ENCODE measurements around the gene EPC2. TPM values are rescaled to one million over a fixed set of nuclear protein-coding genes. Genes with fewer than 3 reads are reported as not detected.
"Not testable (repeated sequence)": the region's sequence is repeated elsewhere in the genome, so short reads cannot be mapped to it uniquely, and the experiment has no call there.

Gene EPC2
- total RNA-seq, 1 donor from 2014 or later: 24.2 TPM

GRCh38 chr2:148770047-148770446, 125.5 kb downstream of the EPC2 start:
- DNase-seq (no peak), ATAC-seq (no peak)
- intact Hi-C loops (cut with micrococcal nuclease): no loop called here

- no peak for ATAC-seq
- intact Hi-C loops (cut with micrococcal nuclease): no loop called here
- DNase-seq: no peak
Measured at GRCh38 chr2:148781544-148781943, 137.0 kb downstream of the EPC2 start.

GRCh38 chr2:148789059-148789458, 144.5 kb downstream of the EPC2 start:
- ATAC-seq: no peak
- DNase-seq: no peak
- intact Hi-C loops (cut with micrococcal nuclease): no loop called here

- intact Hi-C loops (cut with micrococcal nuclease): not testable (repeated sequence)
Measured at GRCh38 chr2:148790172-148790571, 145.6 kb downstream of the EPC2 start.

DNA sequence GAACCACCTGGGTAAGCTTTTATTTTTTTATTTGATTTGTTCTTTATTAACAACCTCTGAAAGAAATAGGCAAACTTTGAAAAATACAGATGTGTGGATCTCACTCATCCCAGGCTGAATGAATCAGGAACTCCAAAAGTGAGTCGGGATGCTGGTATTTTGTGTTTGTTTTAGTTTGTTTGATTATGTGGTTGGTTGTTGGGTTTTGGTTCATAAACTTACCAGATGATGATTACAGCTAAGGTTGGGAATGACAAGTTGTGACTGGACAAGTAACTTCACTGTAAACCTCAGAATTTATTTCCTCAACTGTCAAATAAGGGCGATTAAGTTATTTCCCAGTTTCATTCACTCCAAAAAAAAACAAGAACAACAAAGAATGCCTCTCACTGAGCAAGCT, 150.0 kb downstream of the EPC2 start:
- ATAC-seq (no peak), DNase-seq (no peak)
- intact Hi-C loops (cut with micrococcal nuclease): no loop called here

More at GRCh38 chr2:148790172-148790571, 145.6 kb downstream of the EPC2 start:
- not testable (repeated sequence) for DNase-seq, ATAC-seq

DNA sequence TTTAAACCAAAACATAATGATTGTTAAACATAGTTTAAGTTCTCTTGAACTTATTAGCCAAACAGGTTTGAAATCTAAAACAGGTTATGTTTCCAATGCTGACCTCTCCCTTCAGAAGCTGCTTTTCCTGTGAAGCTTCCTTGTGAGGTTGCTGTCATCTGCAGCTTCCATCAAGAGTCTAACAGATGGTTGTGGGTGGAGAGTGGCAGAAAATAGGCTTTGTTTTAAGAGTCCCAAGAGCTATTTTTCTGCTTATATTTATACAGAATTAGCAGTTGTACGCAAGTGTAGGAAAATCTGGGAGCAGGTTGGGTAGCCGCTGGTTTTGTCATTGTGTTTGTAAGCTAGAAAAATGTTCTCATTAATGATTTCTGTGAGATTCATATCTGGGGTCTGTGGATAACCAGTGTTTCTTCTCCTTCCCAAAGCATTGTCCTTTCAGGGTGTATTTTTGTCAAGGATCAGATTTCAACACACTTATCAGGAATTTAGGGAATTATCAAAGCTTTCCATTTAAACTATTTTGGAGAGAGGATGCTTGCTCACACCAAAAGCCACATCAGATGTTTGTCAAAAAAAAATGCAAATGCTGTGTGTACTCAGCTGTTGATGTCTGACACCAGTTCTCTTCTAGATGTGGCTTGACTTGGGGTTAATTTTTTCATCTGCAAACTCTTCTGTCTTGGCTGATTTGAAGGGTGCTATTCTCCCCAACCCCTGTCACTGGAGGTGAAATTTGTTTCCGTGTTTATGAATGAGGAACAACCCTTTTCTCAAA, 152.4 kb downstream of the EPC2 start:
- ATAC-seq (no peak), DNase-seq (no peak)
- intact Hi-C loops (cut with micrococcal nuclease): no loop called here

DNA sequence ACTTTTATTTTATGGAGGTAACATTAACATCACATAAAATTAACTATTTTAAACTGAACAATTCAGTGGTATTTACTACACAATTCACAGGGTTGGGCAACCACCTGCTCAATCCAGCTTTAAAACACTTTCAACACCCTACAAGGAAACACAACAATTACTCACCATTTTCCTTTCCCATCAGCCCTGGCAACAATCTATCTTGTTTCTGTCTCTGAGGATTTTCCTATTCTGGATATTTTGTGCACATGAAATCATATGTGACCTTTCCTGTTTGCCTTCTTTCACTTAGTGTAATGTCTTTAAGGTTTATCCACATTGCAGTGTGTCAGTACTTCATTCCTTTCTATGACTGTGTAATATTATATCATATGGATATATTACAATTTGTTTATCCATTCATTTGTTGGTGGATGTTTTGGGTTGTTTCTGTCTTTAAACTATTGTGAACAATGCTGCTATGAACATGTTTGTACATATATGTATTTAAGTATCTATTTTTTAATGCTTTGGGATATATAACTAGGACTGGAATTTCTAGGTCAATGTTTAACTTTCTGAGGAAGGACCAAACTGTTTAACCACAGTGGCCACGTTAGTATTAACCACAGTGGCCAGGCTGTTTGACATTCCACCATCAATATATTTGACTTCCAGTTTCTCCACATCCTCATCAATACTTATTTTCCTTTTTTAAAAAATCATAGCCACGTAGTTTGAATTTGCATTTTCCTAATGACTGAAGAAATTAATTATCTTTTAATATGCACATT, 158.1 kb downstream of the EPC2 start:
- intact Hi-C loops (cut with micrococcal nuclease): no loop called here
- DNase-seq (no peak), ATAC-seq (no peak)

DNA sequence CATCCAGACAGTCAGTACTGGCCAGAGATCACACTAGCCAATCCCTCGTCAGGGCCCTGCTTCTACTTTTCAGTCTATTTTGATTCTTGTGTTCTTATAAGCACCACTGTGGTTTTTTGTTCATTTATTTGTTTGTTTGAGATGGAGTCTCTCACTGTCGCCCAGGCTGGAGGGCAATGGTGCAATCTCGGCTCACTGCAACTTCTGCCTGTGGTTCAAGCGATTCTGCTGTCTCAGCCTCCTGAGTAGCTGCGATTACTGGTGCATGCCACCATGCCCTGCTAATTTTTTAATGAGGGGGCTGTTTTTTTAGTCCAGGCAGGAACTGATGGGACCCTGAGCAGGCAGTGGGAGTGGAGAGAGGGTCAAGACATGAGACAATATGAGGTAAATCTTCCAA, 165.5 kb downstream of the EPC2 start:
- DNase-seq (no peak), ATAC-seq (no peak)
- intact Hi-C loops (cut with micrococcal nuclease): no loop called here

DNA sequence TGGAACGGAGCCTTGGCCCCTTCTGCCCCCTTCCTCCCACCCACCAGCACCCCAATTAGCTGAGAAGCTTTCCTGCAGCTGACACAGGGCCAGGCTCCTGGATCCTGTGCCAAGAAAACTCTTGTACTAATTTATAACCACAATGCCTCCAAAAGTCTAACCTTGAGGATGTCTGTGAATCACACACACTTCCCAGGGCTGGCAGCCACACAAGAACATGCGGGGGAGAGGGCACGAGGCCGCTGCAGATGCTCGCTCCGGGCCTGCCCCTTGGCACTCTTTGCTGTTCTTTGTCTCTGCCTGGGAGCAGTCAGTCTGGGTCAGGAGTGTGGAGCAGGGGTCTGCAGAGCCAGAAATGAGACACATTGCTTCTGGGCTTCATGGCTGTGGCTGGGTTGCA, 167.8 kb downstream of the EPC2 start:
- ATAC-seq: peak; percentile 58
- DNase-seq: peak; percentile 44
- intact Hi-C loops (cut with micrococcal nuclease): no loop called here

- intact Hi-C loops (cut with micrococcal nuclease): no loop called here
- DNase-seq: no peak
- ATAC-seq: no peak
Measured at GRCh38 chr2:148813603-148814065, 169.1 kb downstream of the EPC2 start.

- peak; percentile 36 for ATAC-seq
- no peak for DNase-seq
- intact Hi-C loops (cut with micrococcal nuclease): no loop called here
Measured at GRCh38 chr2:148814143-148814859, 169.8 kb downstream of the EPC2 start.

DNA sequence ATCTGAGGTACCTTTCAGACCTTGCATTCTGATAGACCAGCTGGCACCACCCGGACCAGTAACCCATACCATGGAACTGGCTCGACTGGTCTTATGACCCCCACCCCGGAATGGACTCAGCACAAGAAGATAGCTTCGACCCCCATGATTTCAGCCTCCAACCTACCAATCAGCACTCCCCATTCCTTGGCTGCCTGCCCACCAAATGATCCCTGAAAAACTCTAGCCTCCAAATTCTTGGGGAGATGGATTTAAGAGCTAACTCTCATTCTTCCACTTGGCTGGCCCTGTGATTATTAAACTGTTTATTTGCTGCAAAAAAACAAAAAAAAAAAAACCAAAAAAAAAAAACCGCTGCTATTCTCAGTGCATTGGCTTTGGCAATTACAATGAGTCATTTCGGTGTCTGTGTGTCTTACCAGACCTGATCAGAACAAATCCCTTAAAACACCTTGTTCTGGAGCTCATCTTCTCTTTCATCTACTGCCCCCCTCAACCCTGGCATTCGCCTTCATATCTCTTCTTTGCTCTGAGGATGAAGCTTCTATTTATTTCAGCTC, 170.4 kb downstream of the EPC2 start:
- no peak for DNase-seq
- intact Hi-C loops (cut with micrococcal nuclease): no loop called here
- no peak for ATAC-seq

DNA sequence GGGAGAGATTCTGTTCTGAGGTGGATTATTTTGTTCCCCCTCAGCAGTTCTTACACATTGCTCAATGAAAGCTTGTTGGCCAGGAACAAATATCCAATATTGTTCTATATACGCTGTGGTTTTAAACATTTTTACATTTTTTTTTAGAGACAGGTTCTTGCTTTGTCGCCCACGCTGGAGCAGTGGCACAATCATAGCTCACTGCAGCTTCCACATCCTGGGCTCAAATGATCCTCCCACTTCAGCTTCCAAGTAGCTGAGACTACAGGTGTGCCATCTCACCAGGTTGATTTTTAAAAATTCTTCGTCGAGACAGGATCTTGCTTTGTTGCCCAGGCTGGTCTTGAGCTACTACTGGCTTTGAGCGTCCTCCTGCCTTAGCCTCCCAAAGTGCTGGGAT, 171.6 kb downstream of the EPC2 start:
- ATAC-seq (no peak), DNase-seq (no peak)
- intact Hi-C loops (cut with micrococcal nuclease): no loop called here

- DNase-seq (no peak), ATAC-seq (peak; percentile 63)
- intact Hi-C loops (cut with micrococcal nuclease): no loop called here
Measured at GRCh38 chr2:148817210-148817708, 172.7 kb downstream of the EPC2 start.

GRCh38 chr2:148819019-148819585, 174.6 kb downstream of the EPC2 start:
- ATAC-seq (no peak), DNase-seq (no peak)
- intact Hi-C loops (cut with micrococcal nuclease): no loop called here

GRCh38 chr2:148824190-148824589, 179.6 kb downstream of the EPC2 start:
- intact Hi-C loops (cut with micrococcal nuclease): no loop called here
- no peak for ATAC-seq
- DNase-seq: no peak

DNA sequence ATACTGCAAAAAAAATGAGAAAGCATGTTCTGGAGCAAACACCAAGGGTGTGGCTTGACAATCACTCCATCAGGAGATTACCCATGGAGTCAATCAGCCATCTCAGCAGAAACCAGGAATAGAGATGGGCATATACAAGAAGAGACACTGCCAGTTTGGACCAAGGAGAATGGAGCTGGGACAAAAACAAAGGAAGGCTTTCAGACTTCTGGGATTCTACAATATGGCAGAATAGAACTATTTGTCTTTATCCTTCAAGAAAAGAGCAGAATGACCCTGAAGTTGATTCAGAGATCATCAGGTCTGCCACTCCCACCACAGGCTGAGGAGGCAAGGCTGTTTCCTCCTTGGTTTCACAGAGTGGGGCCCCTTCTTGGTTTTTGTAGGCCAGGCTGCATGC, 182.2 kb downstream of the EPC2 start:
- DNase-seq (no peak), ATAC-seq (no peak)
- intact Hi-C loops (cut with micrococcal nuclease): no loop called here

DNA sequence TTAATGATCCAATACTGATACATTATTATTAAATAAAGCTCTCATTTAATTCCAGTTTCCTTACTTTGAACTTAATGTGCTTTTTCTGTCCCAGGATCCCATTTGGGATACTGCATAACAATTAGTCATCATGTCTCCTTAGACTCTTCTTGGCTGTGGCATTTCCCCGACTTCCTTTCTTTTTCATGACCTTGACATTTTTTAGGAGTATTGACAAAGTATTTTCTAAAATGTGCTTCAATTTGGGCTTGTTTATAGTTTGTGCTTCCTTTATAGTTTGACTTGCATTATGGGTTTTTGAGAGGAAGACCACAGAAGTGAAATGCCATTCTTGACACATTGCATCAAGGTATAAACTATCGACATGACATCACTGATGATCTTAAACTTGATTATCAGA, 184.4 kb downstream of the EPC2 start:
- intact Hi-C loops (cut with micrococcal nuclease): no loop called here
- ATAC-seq (no peak), DNase-seq (no peak)

GRCh38 chr2:148829618-148830017, 185.1 kb downstream of the EPC2 start:
- intact Hi-C loops (cut with micrococcal nuclease): no loop called here
- DNase-seq (no peak), ATAC-seq (no peak)
